SU-DHL-6 (cell line): ENCODE measurements around the gene RPP14.

Experiments
- CTCF ChIP-seq: fragments of 200-600 bp; sonication (generic); IDR thresholded peaks from one replicate; pipeline ENCODE4 v1.5.1; 2017; ENCODE audit warnings: antibody characterized with exemption, mild to moderate bottlenecking, low read length, moderate library complexity; ENCODE audit not compliant: insufficient read depth, poor library complexity, severe bottlenecking
- EZH2phosphoT487 ChIP-seq: fragments of 200-600 bp; sonication (generic), shearing (Covaris generic); conservative IDR thresholded peaks from 2 replicates; pipeline ENCODE4 v1.6.1; 2018; ENCODE audit warnings: mild to moderate bottlenecking, antibody characterized with exemption, low read length, moderate library complexity, mixed read lengths

- TF ChIP-seq CTCF (no peak), EZH2phosphoT487 (no peak)
These were observed 39.5 kb upstream of the RPP14 start for GRCh38 chr3:58266577-58266976.
